GM18907 (cell line): ENCODE results near the gene HOXD4.

Experiments
- ATAC-seq: cut with Tn5 transposase; IDR thresholded peaks from one replicate; pipeline ENCODE4 v1.9.1; 2021; ENCODE audit warnings: mild to moderate bottlenecking, moderate library complexity; ENCODE audit not compliant: unreplicated experiment

The HOXD4 gene

GRCh38 chr2:176151442-176152287, at the start of gene HOXD4:
Gene HOXD4 (plus strand): TSS chr2:176151550. CDS start chr2:176151634, 84 bp downstream.
- no peak for ATAC-seq

GRCh38 chr2:176101842-176102241, 49.5 kb upstream of the HOXD4 start:
- ATAC-seq, result no peak

- ATAC-seq, result no peak
Measured at GRCh38 chr2:176102309-176102866, 49.0 kb upstream of the HOXD4 start.

- ATAC-seq, result no peak
Measured at GRCh38 chr2:176103194-176103593, 48.2 kb upstream of the HOXD4 start.

- no peak for ATAC-seq
Measured at GRCh38 chr2:176103742-176104315, 47.5 kb upstream of the HOXD4 start.

- no peak for ATAC-seq
Measured at GRCh38 chr2:176104316-176105077, 46.9 kb upstream of the HOXD4 start.

GRCh38 chr2:176105078-176105729, 46.1 kb upstream of the HOXD4 start:
- ATAC-seq, result no peak

GRCh38 chr2:176105730-176106580, 45.4 kb upstream of the HOXD4 start:
- ATAC-seq, result no peak

GRCh38 chr2:176106581-176107539, 44.5 kb upstream of the HOXD4 start, which contains the start of gene HOXD11:
Gene HOXD11 (plus strand): TSS chr2:176107280. CDS start chr2:176107356, 76 bp downstream.
- ATAC-seq, result no peak

- no peak for ATAC-seq
Measured at GRCh38 chr2:176107731-176108181, 43.6 kb upstream of the HOXD4 start.

GRCh38 chr2:176109192-176109901, 42.0 kb upstream of the HOXD4 start:
- no peak for ATAC-seq

- no peak for ATAC-seq
Measured at GRCh38 chr2:176109946-176110345, 41.4 kb upstream of the HOXD4 start.

- no peak for ATAC-seq
Measured at GRCh38 chr2:176110415-176111308, 40.7 kb upstream of the HOXD4 start.

GRCh38 chr2:176111309-176111663, 40.1 kb upstream of the HOXD4 start:
- no peak for ATAC-seq

- no peak for ATAC-seq
Measured at GRCh38 chr2:176111846-176112374, 39.4 kb upstream of the HOXD4 start.

GRCh38 chr2:176112375-176113302, 38.7 kb upstream of the HOXD4 start:
- ATAC-seq, result no peak
